ENCODE data around the gene SLC22A2.

DNA sequence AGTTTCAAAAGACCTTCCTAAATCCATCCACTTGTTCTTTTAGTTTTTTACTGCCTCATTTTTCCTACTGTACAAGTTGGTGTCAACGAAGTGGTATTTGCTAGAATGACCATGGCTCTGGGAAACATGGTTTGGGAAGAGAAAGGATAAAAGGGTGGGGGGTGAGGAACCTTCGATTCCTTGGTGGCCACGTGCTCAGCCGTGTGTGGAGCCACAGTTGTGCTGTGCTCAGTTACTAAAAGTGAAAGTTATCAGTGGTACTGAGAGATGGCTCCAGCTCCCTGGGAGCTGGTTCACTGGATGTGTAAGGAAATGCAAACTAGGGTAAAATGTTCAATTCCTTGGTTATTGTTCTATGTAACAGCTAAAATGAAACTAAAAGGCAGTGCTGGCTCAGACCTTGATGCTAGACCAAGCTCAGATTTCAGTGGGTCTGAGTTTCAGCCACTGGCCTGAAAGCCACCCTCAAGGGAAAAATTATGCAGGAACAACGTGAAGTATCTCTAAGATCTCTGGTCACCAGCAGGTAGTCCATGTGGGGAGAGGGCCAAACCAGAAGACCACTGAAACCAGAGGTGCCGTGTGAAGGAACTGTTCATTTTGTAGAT, 7.4 kb upstream of the SLC22A2 start:
- TF ChIP-seq CTCF (IDR thresholded peaks at IDR 0.05) (no peak), POLR2A (IDR thresholded peaks at IDR 0.05) (no peak)
